A549 (cell line): Measurements from ENCODE around the gene LRP6.

ENCODE experiments used
- BHLHE40 ChIP-seq: IDR thresholded peaks from 2 replicates; pipeline ENCODE4 v1.6.1; 2012; ENCODE audit warnings: low read depth, low read length, inconsistent platforms
- CBX2 ChIP-seq: fragments of 200-600 bp; sonication (generic); IDR thresholded peaks from 2 replicates; pipeline ENCODE4 v1.6.1; 2016; ENCODE audit warnings: low read depth, mild to moderate bottlenecking, borderline replicate concordance
- CTCF ChIP-seq: fragments of >200 bp; sonication (Bioruptor Twin); formaldehyde crosslinking; IDR thresholded peaks from 3 replicates; pipeline ENCODE4 v1.5.1; 2016
- EHF ChIP-seq: fragments of 250-450 bp; sonication (Bioruptor Pico); IDR thresholded peaks from 2 replicates; pipeline ENCODE4 v1.5.0; 2020; ENCODE audit warnings: mild to moderate bottlenecking
- EP300 ChIP-seq, 2 experiments: fragments of >200 bp; sonication (Bioruptor Twin); formaldehyde crosslinking; IDR thresholded peaks; 2 replicates in 1 of 2; 3 replicates in 1 of 2; pipeline ENCODE4 v1.6.1; 2016 to 2017
- JUN ChIP-seq, 2 experiments: fragments of >200 bp; sonication (Bioruptor Twin); formaldehyde crosslinking; IDR thresholded peaks; 2 replicates in 1 of 2; 3 replicates in 1 of 2; pipeline ENCODE4 v1.6.1; 2016 to 2017
- KDM1A ChIP-seq: fragments of 200-600 bp; sonication (generic); IDR thresholded peaks from 2 replicates; pipeline ENCODE4 v1.6.1; 2016; ENCODE audit warnings: low read depth, mild to moderate bottlenecking
- KDM5A ChIP-seq: fragments of 200-600 bp; sonication (generic); IDR thresholded peaks from 2 replicates; pipeline ENCODE4 v1.6.1; 2016; ENCODE audit warnings: antibody characterized with exemption, mild to moderate bottlenecking
- MYC ChIP-seq: IDR thresholded peaks from 2 replicates; pipeline ENCODE4 v1.6.1; 2012; ENCODE audit warnings: mild to moderate bottlenecking, inconsistent platforms, low read length, improper control_type of control experiment, borderline replicate concordance
- NR3C1 ChIP-seq: fragments of >200 bp; sonication (Bioruptor Twin); formaldehyde crosslinking; IDR thresholded peaks from 3 replicates; pipeline ENCODE4 v1.6.1; 2017
- POLR2A ChIP-seq: IDR thresholded peaks from 2 replicates; pipeline ENCODE4 v1.6.1; 2012; ENCODE audit warnings: mild to moderate bottlenecking, low read length
- POLR2AphosphoS2 ChIP-seq: conservative IDR thresholded peaks from 2 replicates; pipeline ENCODE4 v1.6.1; 2012; ENCODE audit warnings: low read length, improper control_type of control experiment, inconsistent platforms
- TF ChIP-seq, protein P1 (sequence below): fragments of 250-450 bp; sonication (Bioruptor Pico); IDR thresholded peaks from 2 replicates; pipeline ENCODE4 v1.5.0; 2021; ENCODE audit warnings: mild to moderate bottlenecking, moderate library complexity, borderline replicate concordance

- no peak for TF ChIP-seq EHF (CRISPR knock-in tag)
- no peak for TF ChIP-seq CBX2
- TF ChIP-seq CTCF, result no peak
- TF ChIP-seq, protein P1, sequence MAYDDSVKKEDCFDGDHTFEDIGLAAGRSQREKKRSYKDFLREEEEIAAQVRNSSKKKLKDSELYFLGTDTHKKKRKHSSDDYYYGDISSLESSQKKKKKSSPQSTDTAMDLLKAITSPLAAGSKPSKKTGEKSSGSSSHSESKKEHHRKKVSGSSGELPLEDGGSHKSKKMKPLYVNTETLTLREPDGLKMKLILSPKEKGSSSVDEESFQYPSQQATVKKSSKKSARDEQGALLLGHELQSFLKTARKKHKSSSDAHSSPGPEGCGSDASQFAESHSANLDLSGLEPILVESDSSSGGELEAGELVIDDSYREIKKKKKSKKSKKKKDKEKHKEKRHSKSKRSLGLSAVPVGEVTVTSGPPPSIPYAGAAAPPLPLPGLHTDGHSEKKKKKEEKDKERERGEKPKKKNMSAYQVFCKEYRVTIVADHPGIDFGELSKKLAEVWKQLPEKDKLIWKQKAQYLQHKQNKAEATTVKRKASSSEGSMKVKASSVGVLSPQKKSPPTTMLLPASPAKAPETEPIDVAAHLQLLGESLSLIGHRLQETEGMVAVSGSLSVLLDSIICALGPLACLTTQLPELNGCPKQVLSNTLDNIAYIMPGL (CRISPR knock-in tag), result no peak
- TF ChIP-seq JUN (IDR thresholded peaks at IDR 0.05), result no peak
- no peak for TF ChIP-seq BHLHE40
- no peak for TF ChIP-seq POLR2AphosphoS2
- TF ChIP-seq MYC, result no peak
- TF ChIP-seq KDM1A, result no peak
- no peak for TF ChIP-seq POLR2A
- no peak for TF ChIP-seq NR3C1
- no peak for TF ChIP-seq KDM5A
- no peak for TF ChIP-seq EP300 (IDR thresholded peaks at IDR 0.05)
These were observed 90.4 kb downstream of the LRP6 start for GRCh38 chr12:12176402-12176801.
